Femur (tissue), 1 donor: ENCODE results near the gene TMEM184B.
A peak's percentile ranks its signal among the peaks of the same experiment; 100 is the strongest.

Experiments
- DNase-seq: peaks from one replicate; pipeline ENCODE4 v3.0.0-alpha.2; 2017

The TMEM184B gene

DNA sequence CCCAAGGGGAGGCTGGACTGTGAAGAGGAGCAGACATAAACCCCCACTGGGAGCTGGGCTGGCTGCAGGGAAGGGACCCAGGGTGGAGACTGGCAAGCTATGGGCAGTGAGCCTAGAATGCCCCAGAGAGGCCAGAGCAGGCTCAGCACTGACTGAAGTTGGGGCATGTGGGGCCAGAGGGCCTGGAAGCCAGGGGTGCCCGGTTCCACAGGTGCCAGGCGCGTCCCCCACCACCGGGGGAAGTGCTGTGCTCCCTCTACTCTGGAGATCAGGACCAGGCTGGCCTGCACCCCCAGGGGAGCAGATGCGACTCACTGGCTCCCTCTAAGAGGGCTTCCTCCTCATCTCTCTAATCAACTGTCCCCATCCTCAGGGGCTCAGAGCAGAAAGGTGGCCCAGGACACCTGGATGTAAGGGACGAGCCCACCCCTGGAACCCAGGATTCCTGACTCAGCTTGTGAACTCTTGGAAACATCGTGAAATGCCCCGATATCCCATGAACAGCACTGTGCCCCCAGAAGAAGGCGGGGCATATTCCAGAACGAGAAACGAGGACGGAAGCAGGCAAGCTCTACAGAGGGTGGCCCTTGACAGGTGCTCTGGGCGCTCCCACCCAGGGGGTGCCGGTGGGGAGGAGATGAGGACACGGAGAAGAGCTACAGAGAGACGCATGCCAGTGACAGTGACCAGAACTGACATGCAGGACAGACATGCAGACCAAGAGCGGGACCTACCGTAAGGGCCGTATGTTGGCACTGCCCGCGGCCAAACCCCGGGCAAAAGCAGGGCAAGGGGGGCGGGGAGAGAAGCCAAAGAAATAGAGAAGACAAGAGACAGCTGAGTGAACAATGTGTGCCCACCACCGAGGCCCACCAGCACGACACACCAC, 50.7 kb downstream of the TMEM184B start:
- no peak for DNase-seq

DNA sequence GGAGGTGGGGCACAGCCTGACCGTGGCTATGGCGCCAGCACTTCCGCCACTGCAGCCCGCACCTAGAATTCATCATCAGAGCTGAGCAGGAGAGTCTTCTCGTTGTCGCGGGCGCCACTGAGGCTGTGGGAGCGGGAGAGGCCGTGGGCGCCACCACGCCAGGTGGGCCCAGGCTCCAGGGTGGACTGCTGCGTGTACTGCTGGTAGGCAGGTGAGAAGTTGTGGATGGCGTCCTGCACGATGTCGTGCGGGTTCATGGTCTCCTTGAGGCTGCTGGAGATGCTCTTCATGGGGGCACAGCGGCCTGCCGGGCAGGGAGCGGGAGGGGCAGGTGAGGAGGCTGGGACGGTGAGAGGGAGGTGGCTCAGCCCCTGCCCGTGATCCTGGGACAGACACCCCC, 51.4 kb downstream of the TMEM184B start:
- DNase-seq = no peak

DNA sequence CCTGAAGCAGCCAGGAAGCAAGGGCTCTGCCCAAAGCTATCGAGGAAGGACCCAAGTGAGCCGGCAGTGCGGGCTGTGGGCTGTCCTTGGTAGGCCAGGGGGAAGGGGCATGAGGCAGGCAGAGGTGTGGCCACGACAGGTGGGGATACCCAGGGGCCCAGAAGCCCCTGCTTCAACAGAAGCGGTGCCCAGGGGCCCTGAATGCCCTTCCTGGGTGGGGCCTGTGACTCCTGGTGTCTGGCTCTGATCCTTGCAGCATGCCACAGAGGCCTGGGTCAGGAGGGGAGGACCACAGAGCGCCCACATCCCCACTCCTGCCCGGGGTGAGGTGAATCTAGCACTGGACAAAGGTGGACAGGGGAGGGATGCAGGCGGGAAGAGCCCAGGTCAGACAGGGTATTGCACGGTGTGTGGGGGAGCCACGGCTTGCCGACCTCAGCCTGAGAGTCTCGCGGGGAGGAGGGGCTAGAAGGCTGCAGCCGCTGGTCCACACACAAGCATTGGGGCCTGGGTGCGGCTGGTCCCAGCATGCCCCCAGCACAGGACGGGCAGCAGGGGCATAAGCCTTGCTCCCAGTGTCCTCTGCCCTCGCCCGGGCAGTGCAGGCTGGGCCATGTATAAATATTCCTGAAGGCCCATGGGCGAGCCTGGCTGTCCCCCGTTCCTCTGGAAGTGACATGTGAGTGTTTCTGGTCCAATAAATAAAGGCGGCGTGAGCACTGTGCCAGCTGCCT, 52.0 kb downstream of the TMEM184B start:
- no peak for DNase-seq

DNA sequence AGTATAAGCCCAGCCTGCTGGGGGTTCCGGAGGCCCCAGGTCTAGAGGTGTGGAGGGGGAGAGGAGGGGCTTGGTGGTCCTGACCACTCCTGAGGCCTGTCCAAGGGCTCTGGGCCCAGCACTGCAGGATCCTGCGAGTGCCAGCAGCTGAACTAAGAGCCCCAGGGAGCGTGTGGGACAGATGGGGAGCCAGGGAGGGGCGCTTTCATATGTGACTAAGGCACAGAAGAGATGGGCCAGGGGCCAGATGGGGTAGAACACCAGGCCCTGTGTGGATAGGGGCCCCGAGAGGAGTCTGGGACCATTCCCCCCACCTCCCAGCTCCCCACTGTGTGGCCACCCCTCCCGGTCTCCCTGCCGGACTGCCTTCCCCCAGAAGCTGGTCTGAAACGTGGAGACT, 52.6 kb downstream of the TMEM184B start:
- DNase-seq = no peak

DNA sequence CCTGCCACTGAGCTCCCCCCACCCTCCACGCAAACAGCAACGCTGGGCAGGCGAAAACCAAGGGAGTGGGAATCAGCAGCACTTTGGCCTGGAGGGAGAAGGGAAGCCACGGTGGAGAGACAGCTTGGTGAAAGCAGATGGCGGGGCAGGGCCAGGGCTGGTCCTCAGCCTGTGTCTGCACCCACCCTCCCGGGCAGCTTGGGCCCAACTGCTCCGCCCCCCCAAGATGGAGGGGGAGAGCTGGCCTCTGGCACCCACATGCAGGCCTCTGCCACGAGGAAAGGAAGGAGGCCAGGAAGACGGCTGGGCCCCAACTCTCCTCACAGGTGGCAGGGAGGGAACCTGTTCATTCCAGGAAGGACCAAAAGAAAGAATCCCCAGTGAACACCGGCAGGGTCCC, 53.2 kb downstream of the TMEM184B start:
- no peak for DNase-seq

DNA sequence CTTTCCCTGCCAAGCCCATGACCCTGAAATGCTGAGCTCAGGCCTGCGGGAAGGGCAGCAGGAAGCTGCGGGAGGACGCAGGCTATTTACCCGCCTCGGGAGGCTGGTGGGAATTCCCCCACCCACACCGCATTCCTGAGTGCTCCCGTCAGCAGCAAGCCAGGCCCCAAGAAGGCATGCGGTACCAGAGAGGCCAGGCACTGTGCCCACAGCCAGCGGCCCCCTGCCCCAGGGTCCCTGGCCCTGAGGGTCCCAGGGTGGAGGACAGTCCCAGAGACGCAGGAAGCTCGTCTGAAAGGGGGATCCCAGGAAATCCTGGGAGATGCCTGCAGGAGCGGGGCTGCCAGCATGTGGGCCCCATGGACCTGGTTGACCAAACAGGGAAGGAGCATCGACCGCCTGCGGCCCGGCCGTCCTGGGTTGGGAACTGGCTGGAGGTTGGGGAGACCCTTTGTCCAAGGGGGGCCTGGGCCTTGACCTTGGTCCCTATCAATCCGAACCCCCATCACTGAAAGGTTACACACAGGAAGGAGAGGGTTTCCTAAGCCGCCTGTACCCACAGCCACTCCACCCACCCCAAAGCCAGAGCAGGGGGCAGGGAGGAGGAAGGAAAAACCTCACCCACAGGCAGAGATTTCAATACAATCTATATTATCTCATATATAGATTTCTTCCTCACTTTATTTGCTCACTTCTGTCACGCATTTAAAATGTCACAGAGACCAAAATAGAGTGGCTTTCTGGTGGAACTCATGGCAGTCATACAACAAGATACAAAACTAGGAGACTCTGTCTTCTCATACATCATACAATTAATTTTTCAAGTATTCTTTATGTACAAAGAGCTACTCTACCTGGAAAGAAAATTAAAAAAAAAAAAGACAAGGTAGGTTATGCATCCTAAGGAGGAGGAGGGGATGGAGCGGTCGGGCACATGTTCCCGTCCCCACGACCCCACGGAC, 53.9 kb downstream of the TMEM184B start:
- peak; percentile 84 for DNase-seq

DNA sequence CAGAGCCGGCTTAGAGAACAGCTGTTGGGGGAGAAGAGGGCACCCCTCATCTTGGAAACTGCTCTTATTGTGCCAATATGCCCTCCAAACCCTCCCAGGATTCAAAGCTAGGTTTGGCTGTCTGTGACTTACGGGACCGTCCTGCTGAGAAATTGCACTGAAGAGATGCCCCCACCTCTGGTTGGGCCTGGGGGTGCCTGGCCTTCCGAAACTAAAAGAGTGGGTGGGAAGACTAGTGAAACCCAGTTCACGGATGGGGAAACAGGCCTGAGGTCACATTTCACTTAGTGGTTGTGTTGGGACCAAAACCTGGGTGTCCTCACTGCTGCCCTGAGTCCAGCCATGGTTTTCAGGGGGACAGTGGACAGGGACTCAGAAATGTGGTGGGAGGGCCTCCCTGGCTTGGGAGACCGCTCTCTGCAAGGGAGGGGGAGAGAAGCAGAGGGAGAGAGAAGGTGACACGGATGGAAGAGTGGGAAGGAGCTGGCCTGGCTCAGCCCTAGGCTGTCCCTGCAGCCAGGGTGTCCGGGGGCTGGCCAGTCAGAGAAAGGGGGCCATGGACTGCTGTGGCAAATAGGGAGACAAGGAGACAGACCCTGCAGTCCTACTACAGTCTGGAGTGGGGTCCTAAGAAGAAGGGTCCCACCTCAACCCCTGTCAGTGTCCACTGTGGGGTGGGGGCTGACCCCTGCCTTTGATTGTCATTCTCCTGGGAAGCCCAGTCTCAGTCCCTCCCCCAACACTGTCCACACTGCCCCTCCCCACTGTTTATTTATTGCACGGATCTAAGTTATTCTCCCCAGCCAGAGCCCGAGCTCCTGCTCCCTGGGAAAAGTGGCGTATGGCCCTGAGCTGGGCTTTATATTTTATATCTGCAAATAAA, 57.4 kb downstream of the TMEM184B start:
- DNase-seq = no peak

DNA sequence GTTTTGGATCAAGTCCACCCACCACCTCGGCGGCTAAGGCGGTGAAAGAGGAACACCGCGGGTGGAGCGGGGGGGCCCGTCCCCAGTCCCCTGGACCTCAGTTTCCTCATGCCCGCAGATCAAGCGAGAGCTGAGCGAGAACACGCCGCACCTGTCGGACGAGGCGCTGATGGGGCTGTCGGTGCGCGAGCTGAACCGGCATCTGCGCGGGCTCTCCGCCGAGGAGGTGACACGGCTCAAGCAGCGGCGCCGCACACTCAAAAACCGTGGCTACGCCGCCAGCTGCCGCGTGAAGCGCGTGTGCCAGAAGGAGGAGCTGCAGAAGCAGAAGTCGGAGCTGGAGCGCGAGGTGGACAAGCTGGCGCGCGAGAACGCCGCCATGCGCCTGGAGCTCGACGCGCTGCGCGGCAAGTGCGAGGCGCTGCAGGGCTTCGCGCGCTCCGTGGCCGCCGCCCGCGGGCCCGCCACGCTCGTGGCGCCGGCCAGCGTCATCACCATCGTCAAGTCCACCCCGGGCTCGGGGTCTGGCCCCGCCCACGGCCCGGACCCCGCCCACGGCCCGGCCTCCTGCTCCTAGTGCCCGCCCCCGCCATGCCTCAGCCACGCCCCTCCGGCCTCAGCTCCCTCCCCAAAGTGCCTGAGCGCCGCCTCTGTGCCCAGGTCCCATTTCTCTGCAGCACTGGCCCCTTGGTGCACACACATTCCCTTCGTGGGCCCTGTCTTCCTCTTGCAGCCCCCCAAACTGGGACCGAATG, 58.3 kb downstream of the TMEM184B start:
- DNase-seq = peak; percentile 85

DNA sequence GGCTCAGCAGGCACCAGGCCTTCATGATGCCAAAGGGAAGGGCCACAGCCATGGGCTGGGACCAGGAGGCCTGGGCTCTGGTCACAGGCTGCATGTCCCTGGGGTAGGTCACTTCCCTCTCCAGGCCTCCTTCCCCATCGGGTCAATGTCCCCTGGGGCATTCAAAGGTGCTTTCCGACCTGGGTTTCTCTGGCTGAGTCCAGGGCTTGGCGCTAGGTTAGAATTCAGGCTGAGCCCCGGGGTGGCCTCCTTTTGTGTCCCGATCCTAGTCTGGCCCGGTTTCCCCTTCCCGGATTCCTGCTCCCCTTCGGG, 58.9 kb downstream of the TMEM184B start:
- DNase-seq = no peak

DNA sequence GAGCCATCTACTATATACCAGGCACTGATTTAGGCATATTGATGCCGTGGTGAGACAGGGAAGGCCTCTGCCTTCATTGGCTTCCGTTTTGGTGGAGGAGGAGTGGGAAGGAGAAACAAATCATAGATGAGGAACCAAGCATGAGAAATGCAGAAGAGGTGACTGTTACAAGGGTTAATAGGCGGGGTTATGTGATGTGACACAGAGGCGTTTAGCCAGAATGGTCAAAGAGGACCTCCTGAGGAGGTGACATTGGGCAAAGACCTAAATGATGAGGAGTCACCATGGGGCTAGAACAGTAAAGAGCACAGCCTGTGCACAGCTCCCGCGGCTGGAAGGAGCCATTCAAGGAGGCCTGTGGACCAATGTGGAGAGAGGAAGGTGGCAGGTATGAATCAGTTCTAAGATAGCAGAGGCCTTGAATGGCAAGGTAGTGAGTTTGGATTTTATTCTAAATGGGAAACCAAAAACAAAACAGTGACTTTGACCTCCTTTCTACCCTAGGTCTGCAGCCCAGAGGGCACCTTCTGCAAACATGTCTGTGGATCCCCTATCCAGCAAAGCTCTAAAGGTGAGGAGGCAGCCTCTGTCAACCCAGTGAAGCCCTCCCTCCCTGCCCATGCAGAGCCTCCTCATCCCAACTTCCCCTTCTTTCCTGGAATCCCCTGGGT, 59.4 kb downstream of the TMEM184B start:
- no peak for DNase-seq

DNA sequence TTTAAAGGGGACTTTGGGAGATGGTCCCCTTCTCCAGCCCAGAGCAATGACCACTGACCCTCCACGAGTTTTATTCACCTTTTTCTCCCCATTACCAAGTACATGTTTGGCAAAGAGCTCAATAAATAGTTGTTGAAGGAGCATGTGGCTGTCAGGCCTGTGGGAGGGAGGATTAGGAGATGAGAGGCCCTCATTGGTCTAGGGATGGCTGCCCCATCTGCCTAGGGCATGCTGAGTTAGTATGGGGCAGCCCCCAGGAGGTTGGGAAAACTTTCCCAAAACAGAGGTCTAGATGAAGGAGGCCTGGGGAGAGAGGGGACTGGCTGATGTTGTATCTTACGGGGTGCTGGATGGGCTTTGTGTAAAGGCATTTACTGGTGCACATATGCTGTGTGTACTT, 60.4 kb downstream of the TMEM184B start:
- no peak for DNase-seq

DNA sequence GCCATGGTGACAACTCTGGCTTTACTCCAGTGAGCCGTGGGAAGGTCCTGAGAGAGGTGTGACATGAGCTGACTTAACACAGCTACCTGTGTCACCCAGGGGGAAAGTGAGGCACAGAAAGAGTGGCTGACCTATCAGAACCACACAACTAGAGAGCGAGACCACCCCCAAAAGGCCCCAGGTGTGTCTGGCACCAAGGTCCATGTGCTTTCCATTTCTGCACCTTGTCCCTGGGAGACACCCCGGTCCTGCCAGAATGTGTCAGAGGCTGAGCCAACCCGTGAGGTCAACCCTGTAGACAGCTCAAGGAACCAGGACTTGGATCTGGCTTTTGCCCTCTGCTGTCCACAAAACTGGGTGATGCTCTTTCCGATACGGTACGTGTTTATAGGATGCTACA, 61.3 kb downstream of the TMEM184B start:
- DNase-seq = no peak

DNA sequence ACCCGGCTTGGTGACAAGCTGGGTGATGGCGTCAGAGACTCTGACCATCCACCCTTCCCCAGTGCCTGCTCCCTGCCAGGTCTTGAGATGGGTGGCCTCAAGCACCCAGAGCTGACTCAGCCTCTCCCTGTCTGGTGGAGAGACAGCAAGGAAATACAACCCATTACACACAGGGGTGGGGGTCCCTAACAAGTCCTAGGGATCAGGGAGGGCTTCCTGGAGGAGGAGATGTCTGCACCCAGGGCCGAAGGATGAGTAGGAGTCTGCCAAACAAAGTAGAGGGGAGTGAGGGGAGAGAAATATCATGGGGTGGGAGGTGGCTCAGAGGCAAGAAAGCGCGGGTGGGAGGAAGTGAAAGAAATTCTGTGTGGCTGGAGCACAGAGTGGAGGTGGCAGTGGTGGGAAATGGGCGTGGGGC, 64.2 kb downstream of the TMEM184B start:
- DNase-seq = no peak

DNA sequence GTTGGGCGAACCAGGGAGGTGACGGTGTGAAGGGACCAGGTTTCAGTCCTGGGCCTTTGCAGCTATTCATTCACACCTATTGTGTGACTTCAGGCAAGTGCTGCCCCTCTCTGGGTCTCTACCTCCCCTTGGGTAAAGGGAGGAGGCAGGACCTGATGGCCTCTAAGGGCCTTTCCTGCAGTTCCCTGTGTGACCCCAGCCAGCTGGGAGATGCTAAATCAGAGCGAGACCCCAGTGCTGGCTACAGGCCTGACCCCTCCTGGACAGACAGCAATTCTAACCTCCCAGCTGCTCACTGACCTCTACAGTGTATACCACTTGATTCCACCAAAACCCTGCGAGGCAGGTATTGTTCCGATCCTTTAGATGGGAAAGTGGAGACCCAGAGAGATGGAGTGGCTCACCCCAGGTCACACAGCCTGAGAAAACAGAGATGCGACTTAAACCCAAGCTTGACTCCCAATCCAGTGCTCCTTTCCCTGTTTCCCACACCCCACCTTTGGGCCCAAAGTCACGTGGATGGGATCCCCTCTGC, 64.8 kb downstream of the TMEM184B start:
- no peak for DNase-seq

DNA sequence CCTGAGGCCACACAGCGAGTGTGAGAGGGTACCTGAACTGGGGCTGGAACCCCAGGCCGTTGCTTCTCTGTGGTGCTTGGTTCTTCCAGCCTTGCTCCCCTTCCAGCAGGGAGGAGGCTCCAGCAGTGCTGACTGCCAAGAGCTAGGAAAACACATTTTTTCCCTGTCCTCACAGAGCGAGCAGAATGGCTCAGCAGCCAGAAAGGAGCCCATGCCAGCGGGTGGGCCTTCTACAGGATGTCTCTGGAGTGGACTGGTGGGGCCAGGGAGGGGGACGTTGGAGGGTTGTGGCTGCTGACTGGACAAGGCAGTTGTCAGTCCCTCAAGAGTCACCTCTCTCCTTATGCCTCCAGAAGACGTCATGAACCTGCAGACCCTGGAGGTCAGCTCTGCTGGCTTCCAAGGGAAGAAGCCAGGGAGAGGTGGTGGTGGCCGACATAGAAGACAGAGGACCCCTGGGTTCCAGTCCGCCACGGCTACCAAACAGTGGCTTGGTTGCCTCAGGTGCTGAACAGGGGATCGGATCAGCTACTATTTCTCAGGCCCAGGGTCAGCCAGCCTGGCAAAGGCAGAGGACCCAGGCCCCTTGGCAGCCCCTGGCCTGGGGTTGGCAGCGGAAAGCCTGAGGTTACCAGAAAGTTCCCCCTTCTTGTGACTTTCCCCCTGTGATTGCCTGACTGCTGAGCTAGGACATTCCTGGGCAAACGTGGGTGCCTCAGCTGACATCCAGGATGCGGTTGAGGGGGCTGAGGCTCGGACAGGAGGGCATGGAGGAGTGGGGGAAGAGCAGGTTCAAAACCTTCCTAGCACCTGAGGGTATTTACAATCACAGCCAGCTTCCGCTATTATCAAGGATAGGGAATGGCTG, 67.3 kb downstream of the TMEM184B start:
- DNase-seq = peak; percentile 95

DNA sequence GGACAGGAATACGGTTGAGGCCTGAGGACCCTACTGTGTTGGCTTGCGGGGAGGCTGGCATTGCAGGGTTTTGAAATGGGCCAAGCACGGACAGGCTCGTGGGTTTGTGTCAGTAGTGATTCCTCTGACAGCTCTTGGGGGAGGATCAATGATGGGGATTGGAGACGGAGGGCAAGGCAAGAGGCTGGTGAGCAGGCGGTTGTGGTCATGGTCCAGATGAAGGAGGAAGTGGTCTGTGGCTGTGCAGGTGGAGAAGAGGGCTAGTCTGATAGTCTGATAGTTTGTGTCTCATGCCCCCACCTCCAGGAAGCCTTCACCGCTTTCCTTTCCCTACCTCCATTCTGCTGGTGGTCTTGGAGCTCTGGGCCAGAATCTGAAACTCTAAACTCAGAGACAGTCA, 68.0 kb downstream of the TMEM184B start:
- no peak for DNase-seq

DNA sequence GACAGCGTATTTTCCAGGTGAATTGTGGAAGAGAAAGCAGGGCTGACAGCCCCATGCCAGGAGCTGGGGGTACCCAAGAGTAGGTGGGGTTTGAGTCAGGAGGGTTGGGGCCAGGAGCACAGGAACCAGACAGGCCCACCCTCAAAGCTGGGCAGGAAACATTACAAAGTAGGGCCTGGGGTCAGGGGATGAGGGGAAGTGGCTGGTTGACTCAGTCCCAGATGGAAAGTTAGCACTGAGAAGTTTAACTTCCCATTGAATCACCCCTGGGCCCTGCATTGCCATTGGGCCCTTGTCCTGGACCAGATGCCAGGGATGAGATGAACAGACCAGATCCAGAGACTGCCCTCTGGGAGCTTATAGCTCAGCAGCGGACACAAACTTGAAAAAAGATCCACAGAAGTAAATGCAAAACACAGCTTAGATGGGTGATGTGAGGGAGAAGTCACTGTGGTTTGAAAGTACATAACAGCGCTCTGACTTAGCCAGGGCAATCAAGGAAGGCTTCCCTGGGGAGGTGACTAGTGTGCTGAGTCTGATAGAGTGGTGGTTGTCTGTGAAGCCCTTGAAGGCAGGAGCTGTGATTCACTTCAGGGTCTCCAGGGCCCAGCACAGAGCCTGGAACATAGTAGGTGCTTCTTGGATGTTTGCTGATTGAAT, 68.8 kb downstream of the TMEM184B start:
- DNase-seq = no peak

DNA sequence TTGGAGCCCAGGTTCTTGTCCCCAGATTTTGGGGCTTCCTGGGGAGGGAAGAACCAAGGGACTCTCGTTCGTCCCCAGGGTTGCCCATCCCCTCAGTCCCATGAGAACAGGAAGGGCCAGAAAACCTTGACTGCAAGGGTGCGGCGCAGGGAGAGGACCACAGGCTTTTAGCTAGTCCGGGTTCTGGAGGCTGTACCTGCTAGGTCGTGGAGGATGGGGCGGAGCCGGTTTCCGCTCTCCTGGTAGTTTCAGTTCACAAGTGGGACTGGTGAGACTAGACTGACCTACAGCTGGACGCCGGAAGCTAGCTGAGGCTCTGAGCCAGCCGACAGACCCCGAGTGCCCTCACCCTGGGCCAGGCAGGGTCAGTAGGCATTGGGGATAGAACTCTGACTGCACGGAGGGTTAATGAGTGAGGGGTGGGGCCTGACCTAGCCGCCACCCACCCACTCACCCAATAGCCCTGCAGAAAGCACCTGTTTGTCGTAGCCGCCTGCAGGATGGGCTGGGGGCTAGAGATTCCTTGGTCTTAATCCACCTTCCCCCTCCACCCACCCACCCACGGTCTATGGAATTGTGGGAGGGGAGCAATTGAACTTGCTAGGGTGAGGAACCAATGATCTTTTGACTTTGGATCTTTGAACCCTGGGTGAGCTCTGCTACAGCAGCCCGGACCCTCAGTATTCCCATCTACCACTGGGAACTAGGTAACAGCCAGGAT, 69.6 kb downstream of the TMEM184B start:
- no peak for DNase-seq
